MCF 10A (cell line): ENCODE results near the gene CIART. TPM values are rescaled to one million over a fixed set of nuclear protein-coding genes. Genes with fewer than 3 reads are reported as not detected.

Experiments
- BruUV-seq: library from RNA; stranded (reverse); fragments of 400-500 nt; replicated peaks from 2 replicates; lab custom pipeline; 2021; lab: Mats Ljungman, UMichigan
- CTCF ChIA-PET: fragments of 300-600 bp; sonication (Branson Sonifier 250); formaldehyde crosslinking; extraction: SDS; loops from one replicate; lab custom pipeline; 2021; ENCODE audit warnings: antibody characterized with exemption, inconsistent platforms; lab: Yijun Ruan, JAX
- POLR2A ChIA-PET: fragments of 300-600, 350-650 bp; sonication (Branson Sonifier 250); formaldehyde crosslinking; extraction: SDS; loops from one replicate; lab custom pipeline; 2020; ENCODE audit warnings: antibody characterized with exemption, inconsistent platforms; lab: Yijun Ruan, JAX
- DNase-seq: peaks from one replicate; pipeline ENCODE4 v3.0.0-alpha.2; 2018; ENCODE audit not compliant: unreplicated experiment
- H3K27ac Mint-ChIP-seq: one replicate; pipeline ENCODE4 v1.8.0; 2022; ENCODE audit warnings: mild to moderate bottlenecking, low read depth, mixed read lengths; ENCODE audit not compliant: unreplicated experiment
- H3K27me3 Mint-ChIP-seq: one replicate; pipeline ENCODE4 v1.8.0; 2022; ENCODE audit warnings: mixed read lengths; ENCODE audit not compliant: insufficient read depth, unreplicated experiment
- H3K36me3 Mint-ChIP-seq: one replicate; pipeline ENCODE4 v1.8.0; 2022; ENCODE audit warnings: mild to moderate bottlenecking, moderate library complexity, mixed read lengths; ENCODE audit not compliant: insufficient read depth, unreplicated experiment
- H3K4me1 Mint-ChIP-seq: one replicate; pipeline ENCODE4 v1.8.0; 2022; ENCODE audit warnings: mixed read lengths; ENCODE audit not compliant: insufficient read depth, unreplicated experiment
- H3K4me3 Mint-ChIP-seq: one replicate; pipeline ENCODE4 v1.8.0; 2022; ENCODE audit warnings: mild to moderate bottlenecking, moderate library complexity, mixed read lengths; ENCODE audit not compliant: unreplicated experiment
- H3K9me3 Mint-ChIP-seq: one replicate; pipeline ENCODE4 v1.8.0; 2022; ENCODE audit warnings: mixed read lengths; ENCODE audit not compliant: unreplicated experiment
- CTCF ChIP-seq: fragments of 200-600 bp; IDR thresholded peaks from one replicate; pipeline ENCODE4 v1.8.0; 2022; ENCODE audit warnings: antibody characterized with exemption, mild to moderate bottlenecking; ENCODE audit not compliant: unreplicated experiment
- intact Hi-C: fragments of 100-400 bp; cut with micrococcal nuclease; formaldehyde crosslinking; loops from 2 replicates; pipeline ENCODE4 v1.14.1; 2022
- total RNA-seq: library from RNA; stranded (reverse); gene quantifications from 2 replicates; pipeline ENCODE4 v1.2.3, GENCODE V29; 2022

The CIART gene
- total RNA-seq, 1 experiment from 2014 or later = 5.2 TPM

- ChIA-PET POLR2A (no interaction called here), CTCF (no interaction called here)
- H3K4me1 Mint-ChIP-seq = no peaks in the 10 kb centered on the region
- no peak overlapping the region for H3K27ac Mint-ChIP-seq
- intact Hi-C loops = no loop called here
- no peak for DNase-seq
- no peak for TF ChIP-seq CTCF
- H3K9me3 Mint-ChIP-seq = no peaks in the 10 kb centered on the region
- H3K27me3 Mint-ChIP-seq = no peaks in the 10 kb centered on the region
- no peaks in the 10 kb centered on the region for H3K36me3 Mint-ChIP-seq
- BruUV-seq = no TSS peak
- H3K4me3 Mint-ChIP-seq = no peak overlapping the region
Measured at GRCh38 chr1:150243003-150243402, 39.4 kb upstream of the CIART start.

GRCh38 chr1:150249936-150250335 is 32.4 kb upstream of the CIART start:
- CTCF ChIA-PET = interaction anchor here (0.6 to 1.0 kb wide), 2 partner anchors 32 to 242 kb away, joined by 3 to 4 read pairs; no protein-coding TSS in a partner anchor
- DNase-seq = no peak
- H3K36me3 Mint-ChIP-seq = no peaks in the 10 kb centered on the region
- BruUV-seq = no TSS peak
- intact Hi-C loops = no loop called here
- H3K27ac Mint-ChIP-seq = no peak overlapping the region
- POLR2A ChIA-PET = interaction anchor here (0.8 to 1.4 kb wide), 4 partner anchors 9 to 32 kb away, joined by 3 to 7 read pairs (median 4); no protein-coding TSS in a partner anchor
- no peak overlapping the region for H3K4me3 Mint-ChIP-seq
- H3K4me1 Mint-ChIP-seq = no peaks in the 10 kb centered on the region
- no peak for TF ChIP-seq CTCF
- H3K9me3 Mint-ChIP-seq = no peaks in the 10 kb centered on the region
- no peaks in the 10 kb centered on the region for H3K27me3 Mint-ChIP-seq

GRCh38 chr1:150256198-150256553 is 26.2 kb upstream of the CIART start:
- Mint-ChIP-seq H3K27ac (no peak overlapping the region), H3K4me1 (peaks cover 51% of the 10 kb centered on the region), H3K36me3 (no peaks in the 10 kb centered on the region), H3K4me3 (peak overlapping the region; percentile 7), H3K27me3 (no peaks in the 10 kb centered on the region), H3K9me3 (no peaks in the 10 kb centered on the region)
- ChIA-PET POLR2A (interaction anchor here (0.6 to 11.7 kb wide), 18 partner anchors 10 to 666 kb away, joined by 3 to 239 read pairs (median 3); partner anchors contain the start of genes ADAMTSL4, APH1A, CIART and PRPF3), CTCF (interaction anchor here (0.6 to 12.7 kb wide), 51 partner anchors 9 to 899 kb away, joined by 3 to 215 read pairs (median 5); partner anchors contain the start of genes APH1A, C1orf54, CIART and MINDY1)
- no TSS peak for BruUV-seq
- no peak for DNase-seq
- intact Hi-C loops = loop anchor here (1.0 to 5.0 kb wide), 6 partner anchors 25 to 740 kb away; partner anchors contain the start of gene ADAMTSL4
- no peak for TF ChIP-seq CTCF

GRCh38 chr1:150256554-150257341 is 25.6 kb upstream of the CIART start:
- Mint-ChIP-seq H3K4me3 (no peak overlapping the region), H3K36me3 (no peaks in the 10 kb centered on the region), H3K27me3 (no peaks in the 10 kb centered on the region), H3K4me1 (peaks cover 51% of the 10 kb centered on the region), H3K9me3 (no peaks in the 10 kb centered on the region), H3K27ac (no peak overlapping the region)
- no peak for DNase-seq
- CTCF ChIA-PET = interaction anchor here (0.6 to 12.7 kb wide), 47 partner anchors 8 to 825 kb away, joined by 3 to 215 read pairs (median 5); partner anchors contain the start of genes APH1A, C1orf54, CIART and MINDY1
- TF ChIP-seq CTCF = no peak
- no TSS peak for BruUV-seq
- POLR2A ChIA-PET = interaction anchor here (0.6 to 11.7 kb wide), 15 partner anchors 10 to 666 kb away, joined by 3 to 239 read pairs (median 4); partner anchors contain the start of genes ADAMTSL4, APH1A, CIART and PRPF3
- intact Hi-C loops = loop anchor here (1.0 to 5.0 kb wide), 6 partner anchors 25 to 740 kb away; partner anchors contain the start of gene ADAMTSL4
